PC-3 (cell line): Measurements from ENCODE around the gene FSTL5. TPM values are rescaled to one million over a fixed set of nuclear protein-coding genes. Genes with fewer than 3 reads are reported as not detected.

Experiments used
- ATAC-seq: fragments of 200-7000 bp; cut with Tn5 transposase; 2 replicates; pipeline ENCODE4 v1.9.1; 2020; ENCODE audit warnings: mild to moderate bottlenecking, moderate library complexity
- BruUV-seq: library from RNA; stranded (reverse); fragments of 400-500 nt; replicated peaks from 2 replicates; lab custom pipeline; 2021; lab: Mats Ljungman, UMichigan
- CTCF ChIA-PET: fragments of 300-600 bp; sonication (Branson Sonifier 250); formaldehyde crosslinking; loops from one replicate; lab custom pipeline; 2022; ENCODE audit warnings: antibody characterized with exemption; lab: Charles Lee
- POLR2A ChIA-PET: fragments of 300-600 bp; sonication (Branson Sonifier 250); formaldehyde crosslinking; loops from one replicate; lab custom pipeline; 2022; ENCODE audit warnings: antibody characterized with exemption; ENCODE audit not compliant: unreplicated experiment; lab: Charles Lee
- DNase-seq: peaks from one replicate; pipeline ENCODE4 v3.0.0-alpha.2; 2015
- H2AFZ ChIP-seq: fragments of 300-600 bp; sonication (generic); 2 replicates; pipeline ENCODE4 v1.6.0; 2016; ENCODE audit warnings: antibody characterized with exemption, low read length
- H3F3A ChIP-seq: fragments of 300-600 bp; sonication (generic); one replicate; pipeline ENCODE4 v1.6.0; 2017; ENCODE audit warnings: antibody characterized with exemption, low read length, control low read depth, mild to moderate bottlenecking; ENCODE audit not compliant: unreplicated experiment
- H3K27ac ChIP-seq: fragments of 300-600 bp; sonication (generic); 2 replicates; pipeline ENCODE4 v1.5.1; 2016; ENCODE audit warnings: mild to moderate bottlenecking, low read length
- H3K27me3 ChIP-seq: fragments of 300-600 bp; sonication (generic); 2 replicates; pipeline ENCODE4 v1.6.1; 2016; ENCODE audit warnings: low read length, mixed read lengths
- H3K36me3 ChIP-seq: fragments of 300-600 bp; sonication (generic); 2 replicates; pipeline ENCODE4 v1.6.1; 2016; ENCODE audit warnings: low read depth, mixed run types, low read length, mixed read lengths
- H3K4me1 ChIP-seq: fragments of 300-600 bp; sonication (generic); 2 replicates; pipeline ENCODE4 v1.5.1; 2016; ENCODE audit warnings: low read length; ENCODE audit not compliant: insufficient read depth
- H3K4me2 ChIP-seq: fragments of 300-600 bp; sonication (generic); 2 replicates; pipeline ENCODE4 v1.6.0; 2016; ENCODE audit warnings: low read length
- H3K4me3 ChIP-seq: fragments of 300-600 bp; sonication (generic); 2 replicates; pipeline ENCODE4 v1.5.1; 2016; ENCODE audit warnings: mild to moderate bottlenecking, low read length, mixed read lengths
- H3K79me2 ChIP-seq: fragments of 300-600 bp; sonication (generic); 2 replicates; pipeline ENCODE4 v1.6.1; 2017; ENCODE audit warnings: low read length, mixed read lengths
- H3K9ac ChIP-seq: fragments of 300-600 bp; sonication (generic); 2 replicates; pipeline ENCODE4 v1.6.0; 2016; ENCODE audit warnings: mild to moderate bottlenecking, low read length
- H3K9me2 ChIP-seq: fragments of 300-600 bp; sonication (generic); replicated peaks from 2 replicates; pipeline ENCODE4 v1.6.1; 2016; ENCODE audit warnings: mixed run types, low read length, mixed read lengths
- H3K9me3 ChIP-seq: fragments of 300-600 bp; sonication (generic); 2 replicates; pipeline ENCODE4 v1.6.1; 2016; ENCODE audit warnings: low read length, mixed read lengths
- H4K20me1 ChIP-seq: fragments of 300-600 bp; sonication (generic); 2 replicates; pipeline ENCODE4 v1.6.1; 2016; ENCODE audit warnings: low read length, mixed read lengths
- CTCF ChIP-seq: fragments of 300-600 bp; sonication (generic); conservative IDR thresholded peaks from 2 replicates; pipeline ENCODE4 v1.5.1; 2017; ENCODE audit warnings: antibody characterized with exemption, low read depth, mild to moderate bottlenecking, low read length
- EZH2 ChIP-seq: fragments of 300-600 bp; sonication (generic); IDR thresholded peaks from one replicate; pipeline ENCODE4 v1.6.1; 2017; ENCODE audit warnings: antibody characterized with exemption, mild to moderate bottlenecking, low read length; ENCODE audit not compliant: unreplicated experiment
- EZH2phosphoT487 ChIP-seq: fragments of 300-600 bp; sonication (generic); IDR thresholded peaks from 2 replicates; pipeline ENCODE4 v1.6.1; 2018; ENCODE audit warnings: mild to moderate bottlenecking, antibody characterized with exemption, low read length, borderline replicate concordance
- intact Hi-C: fragments of 100-400 bp; cut with micrococcal nuclease; formaldehyde crosslinking; loops from 2 replicates; pipeline ENCODE4 v1.9.0; 2023
- total RNA-seq: library from RNA; depleted of rRNA; stranded (reverse); fragments of >200 nt; gene quantifications from 2 replicates; pipeline ENCODE4 v1.2.3, GENCODE V29; 2014

The FSTL5 gene
- total RNA-seq, 1 experiment from 2014 or later: not detected

DNA sequence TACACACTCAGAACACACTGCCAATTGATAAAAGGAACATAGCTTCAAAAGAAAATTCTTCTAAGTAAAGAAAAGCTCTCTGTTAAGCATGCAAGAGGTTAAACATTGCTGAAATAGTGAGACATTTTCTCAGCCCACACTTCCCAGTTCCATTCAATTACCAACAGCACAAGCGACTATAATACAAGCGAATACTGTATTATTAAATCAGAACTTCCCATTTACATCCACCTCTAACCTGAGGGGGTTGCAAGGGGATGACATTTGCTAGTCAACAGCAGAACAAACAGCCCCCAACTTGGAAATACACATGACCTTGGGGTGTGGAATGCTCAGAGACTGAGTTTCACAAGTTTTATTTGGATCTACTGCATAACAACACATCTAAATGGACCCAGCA is 1.1 kb downstream of the FSTL5 start:
- intact Hi-C loops: loop anchor here (10.0 kb wide), 2 partner anchors 598 to 908 kb away; no protein-coding TSS in a partner anchor
- Histone ChIP-seq H3K79me2 (no peaks in the 10 kb centered on the region), H3K27me3 (no peaks in the 10 kb centered on the region), H3K27ac (no peak overlapping the region), H3K9me2 (no peaks in the 10 kb centered on the region), H3K36me3 (no peaks in the 10 kb centered on the region), H3K4me1 (0 out of 2 replicates have a peak, but pooled peaks cover 6% of the 10 kb centered on the region), H4K20me1 (no peaks in the 10 kb centered on the region), H3K4me3 (no peak overlapping the region), H3K9ac (no peak overlapping the region), H3K9me3 (no peaks in the 10 kb centered on the region), H2AFZ (no peak overlapping the region), H3K4me2 (no peak overlapping the region), H3F3A (no peaks in the 10 kb centered on the region)
- DNase-seq (no peak), ATAC-seq (no peak)
- TF ChIP-seq EZH2 (no peak), EZH2phosphoT487 (no peak), CTCF (no peak)
- CTCF ChIA-PET: interaction anchor here (0.5 kb wide), 1 partner anchor 766 kb away, joined by 10 read pairs; no protein-coding TSS in a partner anchor
- BruUV-seq: no TSS peak
- POLR2A ChIA-PET: no interaction called here

GRCh38 chr4:162157241-162157640 is 6.6 kb downstream of the FSTL5 start:
- ChIA-PET CTCF (no interaction called here), POLR2A (no interaction called here)
- no peaks in the 10 kb centered on the region for H3K9me3 ChIP-seq

More at GRCh38 chr4:162157241-162157640, 6.6 kb downstream of the FSTL5 start:
- no peaks in the 10 kb centered on the region for H3K79me2 ChIP-seq
- no peak overlapping the region for H3K4me3 ChIP-seq
- ATAC-seq (no peak), DNase-seq (no peak)
- no peak overlapping the region for H2AFZ ChIP-seq
- no peak overlapping the region for H3K9ac ChIP-seq
- intact Hi-C loops: no loop called here
- H3K4me1 ChIP-seq: no peaks in the 10 kb centered on the region
- H3K36me3 ChIP-seq: no peaks in the 10 kb centered on the region
- no peak overlapping the region for H3K27ac ChIP-seq
- no peaks in the 10 kb centered on the region for H3F3A ChIP-seq
- no peaks in the 10 kb centered on the region for H4K20me1 ChIP-seq
- H3K9me2 ChIP-seq: no peaks in the 10 kb centered on the region
- BruUV-seq: no TSS peak
- TF ChIP-seq EZH2phosphoT487 (no peak), EZH2 (no peak), CTCF (no peak)
- H3K27me3 ChIP-seq: no peaks in the 10 kb centered on the region
- H3K4me2 ChIP-seq: no peak overlapping the region
